Testis (tissue), 3 donors: ENCODE results near the gene ATP6V0D1. TPM values are rescaled to one million over a fixed set of nuclear protein-coding genes. Genes with fewer than 3 reads are reported as not detected.

ENCODE experiments used
- DNase-seq: peaks from one replicate; pipeline ENCODE4 v3.0.0-alpha.2; 2019
- H3K27ac ChIP-seq, 2 donors: fragments of 200-600 bp; sonication (generic); one replicate each; pipeline ENCODE4 v1.5.1; 2019
- H3K27me3 ChIP-seq: fragments of 200-600 bp; sonication (generic); one replicate; pipeline ENCODE4 v1.5.1; 2019
- H3K36me3 ChIP-seq: fragments of 200-600 bp; sonication (generic); one replicate; pipeline ENCODE4 v1.5.1; 2017; ENCODE audit warnings: low read depth; ENCODE audit errors: missing control alignments
- H3K4me1 ChIP-seq: fragments of 200-600 bp; sonication (generic); one replicate; pipeline ENCODE4 v1.5.1; 2019
- H3K4me3 ChIP-seq, 2 donors: fragments of 200-600 bp; sonication (generic); one replicate each; pipeline ENCODE4 v1.5.1; 2017 to 2019
- H3K9me3 ChIP-seq: fragments of 200-600 bp; sonication (generic); one replicate; pipeline ENCODE4 v1.5.1; 2017
- POLR2A ChIP-seq: fragments of 450-650 bp; IDR thresholded peaks from one replicate; pipeline ENCODE4 v1.6.1; 2017; ENCODE audit warnings: antibody characterized with exemption, mild to moderate bottlenecking, moderate library complexity
- WGBS, 2 donors: methylation state at CpG; one replicate each; pipeline ENCODE4 v1.1.5; 2018; 5-methylcytosine and 5-hydroxymethylcytosine counted together
- intact Hi-C: fragments of 100-400 bp; cut with DNase I; formaldehyde crosslinking; loops from one replicate; pipeline ENCODE4 v1.15.1; 2023; ENCODE audit warnings: low total_unique reads
- polyA plus RNA-seq: library from polyadenylated mRNA; stranded (reverse); fragments of 350-450 nt; fragmentation: Illumina TruSeq; extraction: RNeasy Lipid Tissue Mini Kit (QIAGEN cat#74804); gene quantifications from one replicate; pipeline ENCODE4 v1.2.3, GENCODE V29; 2014; ENCODE audit warnings: low read depth, low replicate concordance; ENCODE audit not compliant: insufficient read depth
- total RNA-seq, 2 donors: library from RNA; depleted of rRNA; stranded (reverse); fragments of >200 nt; gene quantifications; one replicate each; pipeline ENCODE4 v1.2.3, GENCODE V29; 2016
- TF ChIP-seq, protein P1 (sequence below), 3 experiments: fragments of 450-650 bp in 2 of 3; fragments of 200-600 bp in 1 of 3; sonication (generic) in 1 of 3; IDR thresholded peaks; one replicate each; pipeline ENCODE4 v1.5.1; 2016 to 2019; ENCODE audit warnings: antibody characterized with exemption in 3 of 3, mild to moderate bottlenecking in 2 of 3, moderate library complexity in 1 of 3

ATP6V0D1 gene
- total and polyA plus RNA-seq, 3 donors from 2014 or later = 95.0 to 165 (median 135) TPM

DNA sequence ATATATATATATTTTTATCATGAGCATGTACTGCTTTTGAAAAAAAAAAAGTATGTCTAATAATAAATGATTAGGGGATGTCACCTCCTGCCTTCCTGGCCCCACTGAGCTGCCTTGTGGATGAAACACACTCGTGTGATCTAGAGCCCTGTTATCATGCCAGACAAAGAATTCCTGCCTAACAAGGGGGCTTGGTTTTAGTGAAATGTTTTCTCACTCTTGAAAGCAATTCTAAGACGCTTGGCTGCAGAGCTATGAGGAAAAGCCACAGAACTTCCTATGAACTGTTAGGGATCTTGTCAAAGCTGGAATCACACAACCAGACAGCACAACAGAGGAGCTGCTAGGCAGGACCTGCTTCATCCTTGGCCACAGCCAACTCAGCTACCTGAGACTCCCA is 68.7 kb downstream of the ATP6V0D1 start:
- Histone ChIP-seq H3K27me3 (no peaks in the 10 kb centered on the region), H3K36me3 (no peaks in the 10 kb centered on the region), H3K4me3 (no peak overlapping the region), H3K9me3 (no peaks in the 10 kb centered on the region), H3K27ac (no peak overlapping the region), H3K4me1 (peaks cover 23% of the 10 kb centered on the region)
- TF ChIP-seq, protein P1, sequence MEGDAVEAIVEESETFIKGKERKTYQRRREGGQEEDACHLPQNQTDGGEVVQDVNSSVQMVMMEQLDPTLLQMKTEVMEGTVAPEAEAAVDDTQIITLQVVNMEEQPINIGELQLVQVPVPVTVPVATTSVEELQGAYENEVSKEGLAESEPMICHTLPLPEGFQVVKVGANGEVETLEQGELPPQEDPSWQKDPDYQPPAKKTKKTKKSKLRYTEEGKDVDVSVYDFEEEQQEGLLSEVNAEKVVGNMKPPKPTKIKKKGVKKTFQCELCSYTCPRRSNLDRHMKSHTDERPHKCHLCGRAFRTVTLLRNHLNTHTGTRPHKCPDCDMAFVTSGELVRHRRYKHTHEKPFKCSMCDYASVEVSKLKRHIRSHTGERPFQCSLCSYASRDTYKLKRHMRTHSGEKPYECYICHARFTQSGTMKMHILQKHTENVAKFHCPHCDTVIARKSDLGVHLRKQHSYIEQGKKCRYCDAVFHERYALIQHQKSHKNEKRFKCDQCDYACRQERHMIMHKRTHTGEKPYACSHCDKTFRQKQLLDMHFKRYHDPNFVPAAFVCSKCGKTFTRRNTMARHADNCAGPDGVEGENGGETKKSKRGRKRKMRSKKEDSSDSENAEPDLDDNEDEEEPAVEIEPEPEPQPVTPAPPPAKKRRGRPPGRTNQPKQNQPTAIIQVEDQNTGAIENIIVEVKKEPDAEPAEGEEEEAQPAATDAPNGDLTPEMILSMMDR (IDR thresholded peaks at IDR 0.05) = no peak
- TF ChIP-seq POLR2A = no peak
- no peak for DNase-seq
- intact Hi-C loops = no loop called here
- WGBS, 2 donors = 37 to 72% methylated on average over 2 of the region's 2 CpGs

GRCh38 chr16:67411339-67411738 is 69.6 kb downstream of the ATP6V0D1 start:
- intact Hi-C loops = no loop called here
- TF ChIP-seq, protein P1 (IDR thresholded peaks at IDR 0.05) = no peak
- no peak for TF ChIP-seq POLR2A

GRCh38 chr16:67409631-67410030 is 71.3 kb downstream of the ATP6V0D1 start:
- DNase-seq = no peak
- peaks cover 15% of the 10 kb centered on the region for H3K4me1 ChIP-seq
- no peak for TF ChIP-seq POLR2A
- TF ChIP-seq, protein P1 (IDR thresholded peaks at IDR 0.05) = no peak
- no peaks in the 10 kb centered on the region for H3K36me3 ChIP-seq
- H3K27me3 ChIP-seq = no peaks in the 10 kb centered on the region
- H3K27ac ChIP-seq = no peak overlapping the region
- intact Hi-C loops = no loop called here
- WGBS, 2 donors = 82 to 83% methylated on average over 7 to 9 of the region's 9 CpGs
- H3K9me3 ChIP-seq = no peaks in the 10 kb centered on the region
- H3K4me3 ChIP-seq = no peak overlapping the region

More at GRCh38 chr16:67411339-67411738, 69.6 kb downstream of the ATP6V0D1 start:
- WGBS, 2 donors = 86 to 94% methylated on average over 3 of the region's 3 CpGs
- Histone ChIP-seq H3K27me3 (no peaks in the 10 kb centered on the region), H3K4me1 (peaks cover 19% of the 10 kb centered on the region), H3K4me3 (no peak overlapping the region), H3K36me3 (no peaks in the 10 kb centered on the region), H3K9me3 (no peaks in the 10 kb centered on the region), H3K27ac (no peak overlapping the region)
- DNase-seq = no peak

DNA sequence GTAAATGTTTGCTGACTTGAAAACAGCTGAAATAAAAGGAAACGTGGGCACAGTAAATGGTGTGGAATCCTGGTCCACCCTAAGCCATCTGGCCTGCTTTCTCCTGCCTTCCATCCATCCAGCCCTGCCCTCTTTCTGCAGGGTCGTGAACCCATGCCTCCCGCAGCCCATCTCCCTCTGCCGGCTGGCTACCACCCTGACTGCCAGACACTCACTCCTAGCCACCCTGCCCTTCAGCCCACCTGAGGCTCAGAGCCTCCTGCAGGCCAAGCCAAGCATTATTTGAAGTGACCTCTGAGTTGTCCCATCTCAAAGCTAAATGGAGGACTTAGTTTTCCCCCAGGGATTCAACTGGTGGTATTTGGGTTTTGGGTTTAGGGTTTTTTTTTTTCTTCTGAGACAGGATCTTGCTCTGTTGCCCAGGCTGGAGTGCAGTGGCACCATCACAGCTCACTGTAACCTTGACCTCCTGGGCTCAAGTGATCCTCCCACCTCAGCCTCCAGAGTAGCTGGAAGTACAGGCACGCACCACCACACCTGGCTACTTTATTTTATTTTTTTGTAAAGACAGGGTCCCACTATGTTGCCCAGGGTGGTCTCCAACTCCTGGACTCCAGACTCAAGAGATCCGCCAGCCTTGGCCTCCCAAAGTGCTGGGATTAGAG is 73.0 kb downstream of the ATP6V0D1 start:
- H3K27ac ChIP-seq = no peak overlapping the region

More for the DNA sequence above, 73.0 kb downstream of the ATP6V0D1 start:
- intact Hi-C loops = no loop called here
- 81 to 87% methylated on average over 6 of the region's 6 CpGs for WGBS, 2 donors
- TF ChIP-seq, protein P1 (IDR thresholded peaks at IDR 0.05) = no peak
- TF ChIP-seq POLR2A = no peak
- no peaks in the 10 kb centered on the region for H3K27me3 ChIP-seq
- no peaks in the 10 kb centered on the region for H3K36me3 ChIP-seq
- H3K4me1 ChIP-seq = peaks cover 6% of the 10 kb centered on the region
- no peak for DNase-seq
- H3K4me3 ChIP-seq = no peak overlapping the region
- no peaks in the 10 kb centered on the region for H3K9me3 ChIP-seq
